NOMO-1 treated with dmso at 0.1 percent for 144 hours (cell line): ENCODE results near the gene BCAS1.

ENCODE experiments used
- DNase-seq: peaks from one replicate; lab custom pipeline; 2025; ENCODE audit not compliant: unreplicated experiment; lab: John Stamatoyannopoulos, UW

The BCAS1 gene

DNA sequence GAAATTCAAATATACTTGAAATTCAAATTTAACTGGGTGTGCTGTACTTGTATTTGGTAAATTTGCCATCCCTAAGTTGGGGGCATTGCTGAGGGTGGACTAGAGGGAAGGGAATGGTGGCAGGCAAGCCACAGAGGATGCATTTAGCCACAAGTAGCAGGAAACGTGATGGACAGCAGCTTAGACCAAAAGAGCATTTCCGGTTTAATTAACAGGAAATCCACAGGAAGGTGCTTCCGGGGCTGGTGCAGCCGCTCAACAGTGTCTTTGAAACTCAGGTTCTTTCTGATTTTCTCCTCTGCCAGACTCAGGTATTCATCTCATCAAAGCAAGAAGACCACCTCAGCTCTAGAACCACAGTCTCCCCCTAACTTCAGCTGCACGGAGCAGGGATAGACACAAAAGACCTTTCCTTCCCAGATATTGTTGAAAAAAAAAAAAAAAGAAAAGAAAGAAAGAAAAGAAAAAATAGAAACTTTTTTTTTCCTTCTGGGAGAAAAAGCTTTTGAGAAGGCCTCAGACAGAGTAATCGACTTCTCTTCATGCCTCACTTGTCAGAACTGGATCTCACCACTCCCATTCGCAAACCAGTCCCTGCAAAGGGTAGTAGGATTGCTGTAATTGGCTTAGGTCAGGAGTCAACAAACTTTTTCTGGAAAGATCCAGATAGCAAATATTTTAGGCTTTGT lies 8.0 kb upstream of the BCAS1 start:
- DNase-seq = peak; percentile 32

DNA sequence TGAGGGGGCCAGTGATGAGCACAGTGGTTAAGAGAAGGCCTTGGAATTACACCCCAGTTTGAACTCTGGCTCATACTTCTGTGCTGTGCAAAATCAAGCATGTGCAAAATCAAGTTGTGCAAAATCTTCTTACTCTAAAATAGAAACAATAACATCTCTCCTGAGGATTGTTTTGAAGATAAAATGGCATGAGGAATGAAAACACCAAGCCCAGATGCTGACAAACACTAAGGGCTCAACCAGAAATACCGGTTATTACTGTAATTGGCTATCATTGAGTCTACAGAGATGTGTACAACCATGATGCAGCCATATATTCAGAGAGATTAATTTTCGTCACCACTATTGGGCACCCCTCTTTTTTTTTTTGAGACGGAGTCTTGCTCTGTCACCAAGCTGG lies 5.9 kb upstream of the BCAS1 start:
- DNase-seq = no peak

DNA sequence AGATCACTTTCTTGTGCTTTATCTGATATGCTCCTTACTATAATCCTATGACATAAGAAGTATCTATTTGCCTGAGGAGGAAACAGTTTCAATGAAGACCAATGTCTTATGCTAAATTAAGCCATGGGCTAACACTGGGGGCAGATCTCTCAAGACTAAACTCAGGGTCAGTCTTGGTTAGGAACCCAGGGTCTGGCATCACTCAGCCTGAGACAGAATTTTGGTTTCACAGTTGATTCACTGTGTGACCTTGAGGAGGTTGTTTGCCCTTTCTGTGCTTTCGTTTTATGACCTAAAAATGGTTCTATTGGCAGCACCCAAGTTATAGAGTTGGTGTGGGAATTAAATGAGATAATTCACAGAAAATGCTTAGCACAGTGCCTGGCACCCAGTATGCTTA lies 4.9 kb upstream of the BCAS1 start:
- no peak for DNase-seq

DNA sequence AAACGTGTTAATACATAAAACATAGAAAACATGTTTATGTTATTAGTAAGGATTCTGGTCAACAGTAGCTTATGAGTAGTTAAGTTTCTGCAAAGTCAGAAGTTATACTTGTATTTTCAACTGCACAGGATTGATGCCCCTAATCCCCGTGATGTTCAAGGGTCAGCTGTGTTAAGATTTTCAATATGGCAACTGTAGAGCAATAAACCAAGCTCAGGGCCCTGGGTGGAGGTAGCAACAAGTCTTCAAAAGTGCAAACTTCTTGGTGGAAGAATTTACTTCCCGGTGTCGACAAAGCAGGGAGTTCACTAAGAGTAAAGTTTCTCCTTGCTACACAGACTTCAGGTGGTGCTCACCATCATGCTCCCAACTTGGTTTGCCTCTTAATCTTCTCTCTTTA lies 4.1 kb upstream of the BCAS1 start:
- no peak for DNase-seq

DNA sequence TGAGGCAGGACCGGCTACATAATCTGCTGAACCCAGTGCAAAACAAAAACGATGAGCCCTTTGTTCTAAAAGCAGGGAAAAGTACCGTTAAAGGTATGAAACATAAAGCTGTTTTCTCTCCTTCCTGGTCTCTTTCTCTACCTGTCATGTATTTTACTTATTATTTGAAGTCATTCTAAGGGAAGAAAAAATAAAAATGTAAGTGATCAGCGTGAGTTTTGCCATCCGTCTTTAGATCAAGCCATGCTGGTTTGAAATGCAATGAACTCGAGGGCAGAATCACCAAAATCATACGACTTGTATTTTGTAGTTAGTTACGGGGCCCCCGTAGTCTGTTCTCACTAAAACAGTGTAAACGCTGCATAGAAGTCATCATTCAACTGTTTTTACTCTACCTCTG lies 2.9 kb upstream of the BCAS1 start:
- DNase-seq = no peak

DNA sequence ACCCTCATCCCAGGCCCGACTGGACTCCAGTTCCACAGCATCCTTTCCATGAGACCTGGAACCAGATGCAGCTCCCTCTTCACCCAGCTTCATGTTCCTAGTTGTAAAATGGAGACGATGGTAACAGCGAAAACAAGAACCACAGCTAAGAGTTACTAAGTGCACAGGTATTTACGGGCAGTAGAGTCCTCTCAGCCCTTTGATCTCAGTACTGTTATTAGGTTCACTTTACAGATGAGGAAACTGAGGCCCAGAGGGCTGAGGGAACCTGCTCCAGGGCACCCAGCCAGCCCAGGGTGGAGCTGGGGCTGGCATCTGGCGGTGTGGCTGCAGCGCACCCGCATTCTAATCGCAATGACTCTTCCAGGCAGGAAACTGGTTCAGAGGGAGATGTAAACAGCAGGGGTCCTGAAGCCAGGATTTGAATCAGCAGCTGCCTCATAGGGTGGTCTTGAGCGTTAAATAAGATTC lies 858 bp downstream of the BCAS1 start:
- DNase-seq = no peak

DNA sequence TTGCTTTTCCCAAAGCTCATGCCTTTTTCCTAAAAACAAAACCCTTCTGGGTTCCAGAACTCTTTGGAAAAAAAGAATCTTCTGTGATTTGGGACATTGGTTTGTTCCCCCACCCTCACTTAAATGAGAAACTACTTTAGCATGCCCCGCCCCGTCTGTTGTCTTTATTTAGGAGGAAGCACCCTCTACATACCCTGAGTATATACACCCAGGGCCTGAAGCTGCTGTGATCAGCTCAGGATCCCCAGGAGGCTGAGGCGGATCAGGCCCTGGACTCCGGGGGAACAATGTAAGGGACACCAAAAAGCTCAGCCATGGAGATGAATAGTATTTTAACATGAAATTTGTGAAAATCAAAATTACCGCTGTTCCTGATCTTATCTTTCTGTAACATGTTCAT lies 1.4 kb downstream of the BCAS1 start:
- DNase-seq = no peak

DNA sequence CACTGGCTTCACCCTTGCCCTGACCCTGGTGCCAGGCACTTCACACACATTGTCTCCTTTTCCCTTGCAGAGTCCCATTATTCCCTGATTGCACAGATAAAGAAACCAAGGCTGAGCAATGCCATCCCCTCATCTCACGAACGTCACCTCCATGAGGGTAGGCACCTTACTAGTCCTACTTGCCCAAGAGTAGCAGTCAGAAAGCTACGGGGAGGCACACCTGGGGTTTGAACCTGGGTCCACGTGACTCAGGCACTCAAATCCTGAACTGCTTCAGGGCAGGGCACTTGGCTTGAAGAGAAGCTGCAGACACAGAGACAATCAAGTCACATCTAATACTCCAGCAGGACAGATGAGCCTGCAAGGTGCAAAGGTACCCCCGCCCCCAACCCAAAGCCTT lies 1.9 kb downstream of the BCAS1 start:
- no peak for DNase-seq

DNA sequence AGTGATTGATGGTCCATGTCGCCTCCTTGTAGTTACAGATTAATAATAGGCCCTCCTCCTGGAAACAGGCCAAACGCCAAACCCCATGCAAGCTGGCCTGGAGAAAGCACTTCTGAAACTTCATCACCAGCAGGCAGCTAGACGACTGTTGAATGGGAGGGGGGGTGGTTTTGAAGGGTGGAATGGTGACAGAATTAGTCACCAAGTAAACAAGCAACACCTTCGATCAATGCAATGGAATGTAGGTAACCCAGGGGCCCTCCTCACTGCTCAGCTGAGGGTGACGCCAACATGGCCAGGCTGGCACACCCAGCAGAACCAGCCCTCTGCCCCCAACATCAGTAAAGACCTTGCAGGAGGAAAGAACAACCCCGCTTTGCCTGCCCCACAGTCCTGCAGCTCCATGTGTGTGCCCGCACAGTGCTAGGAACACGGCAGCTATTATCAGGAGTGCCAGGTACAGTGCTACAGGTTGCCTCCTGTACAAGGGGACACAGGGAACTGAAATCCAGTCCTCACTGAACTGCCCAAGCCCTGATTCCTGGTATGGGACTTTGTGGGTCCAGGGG lies 2.7 kb downstream of the BCAS1 start:
- no peak for DNase-seq

DNA sequence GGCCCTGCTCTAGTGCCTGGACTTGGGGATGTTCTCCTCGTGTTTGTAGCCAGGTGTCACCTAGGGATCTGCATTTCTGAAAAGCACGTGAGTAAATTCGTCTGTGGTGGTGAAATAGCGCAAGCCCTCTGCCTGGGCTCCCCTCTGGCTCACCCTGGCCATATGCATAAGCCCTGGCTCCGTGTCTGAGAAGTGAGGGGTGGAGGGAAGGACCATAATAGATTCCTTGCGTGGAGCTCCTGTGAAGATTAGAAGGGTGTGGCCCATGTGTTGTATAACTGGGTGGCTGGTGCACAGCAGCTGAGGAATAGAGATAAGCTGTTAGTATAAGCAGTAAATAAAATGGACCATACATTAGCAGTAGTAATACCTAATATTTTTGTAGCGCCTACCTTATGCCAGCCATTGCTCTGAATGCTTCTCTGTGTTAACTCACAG lies 4.8 kb downstream of the BCAS1 start:
- DNase-seq = no peak

DNA sequence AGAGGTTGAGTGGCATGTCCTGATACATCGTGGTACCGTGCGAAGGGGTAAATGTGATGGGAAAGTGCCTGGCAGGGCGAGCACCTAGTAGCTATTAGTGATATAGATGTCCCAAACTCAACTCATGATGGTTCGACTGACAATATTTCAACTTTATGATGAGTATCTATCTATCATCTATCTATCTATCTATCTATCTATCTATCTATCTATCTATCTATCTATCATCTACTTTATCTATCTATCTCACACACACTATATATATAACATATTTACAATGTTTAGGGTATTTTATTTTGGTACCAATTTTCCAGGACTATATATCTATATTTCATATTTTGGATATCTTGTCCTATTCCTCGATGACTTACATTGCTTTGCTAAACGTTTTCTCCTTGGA lies 5.5 kb downstream of the BCAS1 start:
- DNase-seq = no peak

DNA sequence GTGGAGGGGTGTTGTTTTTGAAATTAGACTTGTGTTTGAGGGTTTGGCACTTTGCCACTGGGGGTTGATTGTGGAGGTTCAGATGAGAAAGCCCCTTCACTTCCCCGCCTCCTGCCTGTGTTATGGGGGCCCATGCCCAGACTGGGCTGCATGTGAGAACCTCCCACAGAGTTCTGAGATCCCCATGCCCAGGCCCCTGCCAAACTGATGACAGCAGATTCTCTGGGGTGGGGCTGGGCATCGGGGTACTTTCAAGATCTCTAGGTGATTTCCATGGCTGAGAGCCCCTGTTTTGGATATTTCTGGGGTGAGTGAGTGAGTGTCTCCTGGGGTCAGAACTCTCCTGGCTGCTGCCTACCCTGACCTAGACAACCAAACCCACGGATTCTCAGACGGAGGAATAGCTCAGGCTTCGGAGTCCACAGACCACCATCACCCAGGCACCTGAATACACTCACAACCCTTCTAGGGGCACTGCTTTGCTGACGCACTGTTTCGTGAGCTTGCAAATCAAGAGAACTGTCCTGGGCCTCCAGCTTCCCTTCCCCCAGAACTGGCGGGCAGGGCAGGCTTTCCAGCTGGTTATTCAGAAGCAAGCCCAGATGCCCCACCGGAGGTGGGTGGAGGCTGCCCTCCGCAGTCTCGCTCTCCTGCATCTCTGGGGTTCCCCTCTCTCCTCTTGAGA lies 6.3 kb downstream of the BCAS1 start:
- DNase-seq = no peak

DNA sequence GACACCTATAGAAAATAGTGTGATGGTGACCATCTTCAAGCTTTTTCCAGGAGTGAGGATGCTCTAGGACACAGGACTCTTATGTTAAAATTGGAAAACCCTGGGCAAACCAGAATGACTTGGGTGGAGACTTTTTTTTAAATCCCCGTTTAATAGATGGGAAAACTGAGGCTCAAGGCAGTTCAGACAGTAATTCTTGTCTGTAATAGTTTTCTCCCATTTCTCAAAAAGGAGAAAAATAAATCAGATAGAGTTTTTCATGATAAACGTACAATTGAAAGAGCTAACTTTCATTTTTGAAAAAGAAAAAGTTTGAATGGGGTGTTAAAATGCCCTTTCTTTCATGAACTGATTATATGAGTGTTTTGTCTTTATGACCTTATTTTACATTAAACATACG lies 6.8 kb downstream of the BCAS1 start:
- DNase-seq = no peak

DNA sequence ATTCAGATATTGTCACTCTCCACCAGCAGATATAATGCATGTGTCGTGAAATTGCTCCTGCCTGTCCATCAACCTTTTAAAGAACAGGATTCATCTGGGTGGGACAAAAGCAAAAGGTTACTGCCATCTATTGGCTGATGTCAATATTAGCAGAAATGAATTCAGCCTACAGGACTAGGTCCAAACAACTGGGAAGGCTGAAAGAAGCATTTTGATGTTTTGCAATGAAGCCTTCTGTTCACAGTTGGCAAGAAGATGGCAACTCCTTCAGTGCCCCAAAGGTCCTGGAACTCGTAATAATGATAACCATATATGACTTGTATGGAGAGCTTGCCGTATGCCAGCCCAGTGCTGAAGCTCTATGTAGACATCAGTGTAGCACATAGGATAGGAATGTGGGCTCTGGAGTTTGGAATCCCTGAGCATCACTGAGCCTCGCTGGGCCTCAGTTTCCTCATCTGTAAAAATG lies 7.5 kb downstream of the BCAS1 start:
- peak; percentile 15 for DNase-seq

DNA sequence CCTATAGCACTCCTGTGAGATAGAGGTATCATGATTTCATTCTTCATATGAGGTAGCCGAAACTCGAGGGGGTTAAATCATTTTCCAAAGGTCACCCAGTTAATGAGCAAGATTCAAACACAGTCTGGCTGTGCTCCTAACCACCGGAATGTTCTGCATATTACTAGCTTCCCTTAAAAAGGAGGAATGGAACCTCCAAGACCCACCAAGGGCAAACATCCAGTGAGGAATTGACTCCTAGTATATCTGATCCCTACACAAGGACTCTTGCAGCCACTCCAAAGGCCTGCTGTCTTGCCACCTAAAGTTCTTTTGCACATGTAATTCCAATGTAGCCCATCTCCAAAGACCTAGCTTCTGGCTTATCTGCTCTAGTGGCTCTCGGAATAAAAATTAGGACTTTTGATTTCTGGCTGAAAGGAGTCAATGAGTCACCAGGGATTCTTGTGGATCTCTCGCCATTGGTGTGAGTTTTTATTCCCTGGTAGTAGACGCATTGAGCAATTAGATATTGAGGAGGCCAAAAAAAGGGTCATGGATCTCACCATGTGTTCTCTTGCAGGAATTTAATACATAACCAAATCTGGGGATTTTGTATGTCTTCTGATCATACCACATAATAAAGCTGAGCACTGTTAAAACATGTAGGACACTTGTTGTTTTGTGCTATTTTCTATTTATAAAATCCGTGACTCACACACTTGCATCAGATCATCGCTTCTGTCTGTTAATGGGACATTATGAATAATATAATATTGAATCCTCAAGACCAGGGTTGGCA lies 9.1 kb downstream of the BCAS1 start:
- no peak for DNase-seq

DNA sequence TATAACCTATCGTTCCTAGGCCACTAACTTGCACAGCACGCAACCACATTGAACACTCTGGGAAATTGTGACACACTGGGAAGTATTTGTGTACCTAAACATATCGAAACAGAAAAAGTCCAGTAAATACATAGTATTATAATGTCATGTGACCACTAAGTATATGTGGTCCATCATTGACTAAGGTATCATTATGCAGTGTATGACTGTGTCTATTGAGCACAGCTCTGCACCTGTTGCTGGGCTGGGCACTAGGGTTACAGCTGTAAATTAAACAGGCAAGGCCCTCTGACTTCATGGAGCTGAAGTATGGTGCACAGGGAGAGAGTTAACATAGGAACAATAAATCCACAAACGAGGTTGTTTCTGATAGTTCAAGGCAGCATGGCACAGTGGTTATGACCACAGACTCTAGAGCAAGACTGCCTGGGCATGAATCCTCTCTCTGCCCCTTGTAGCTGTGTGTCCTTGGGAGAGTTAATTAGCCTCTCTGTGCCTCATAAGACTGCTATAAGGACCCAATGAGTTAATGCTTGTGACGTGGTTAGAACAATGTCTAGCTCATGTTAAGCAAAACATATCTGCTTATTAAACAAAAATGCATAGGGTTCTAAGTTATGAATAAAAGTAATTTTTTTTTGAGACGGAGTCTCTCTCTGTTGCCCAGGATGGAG lies 10.6 kb downstream of the BCAS1 start:
- no peak for DNase-seq

DNA sequence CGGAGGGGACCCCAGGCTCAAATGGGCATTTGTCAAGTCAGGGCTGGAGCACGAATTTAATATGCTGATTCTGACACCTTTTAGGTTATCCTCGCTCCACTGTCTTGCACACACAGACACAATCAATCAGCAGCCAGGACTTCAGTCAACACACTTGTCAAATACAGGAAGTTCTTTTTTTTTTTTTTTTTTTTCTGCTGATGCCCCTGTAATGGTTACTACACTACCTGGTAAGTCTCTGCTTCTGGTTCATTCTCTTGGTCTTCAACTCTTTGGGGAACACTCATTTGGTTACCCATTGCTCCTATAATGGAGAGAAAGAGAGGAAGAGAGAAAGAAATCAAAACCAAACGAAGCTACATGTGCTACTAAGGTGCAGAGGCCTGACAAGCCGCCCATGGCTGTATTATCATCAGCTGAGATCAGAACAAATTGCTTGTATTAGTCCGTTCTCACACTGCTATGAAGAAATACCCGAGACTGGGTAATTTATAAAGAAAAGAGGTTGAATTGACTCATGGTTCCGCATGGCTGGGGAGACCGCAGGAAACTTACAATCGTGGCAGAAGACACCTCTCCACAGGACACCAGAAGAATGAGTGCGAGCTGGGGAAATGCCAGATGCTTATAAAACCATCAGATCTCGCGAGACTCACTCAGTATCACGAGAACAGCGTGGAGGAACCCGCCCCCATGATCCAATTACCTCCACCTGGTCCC lies 11.8 kb downstream of the BCAS1 start:
- no peak for DNase-seq

DNA sequence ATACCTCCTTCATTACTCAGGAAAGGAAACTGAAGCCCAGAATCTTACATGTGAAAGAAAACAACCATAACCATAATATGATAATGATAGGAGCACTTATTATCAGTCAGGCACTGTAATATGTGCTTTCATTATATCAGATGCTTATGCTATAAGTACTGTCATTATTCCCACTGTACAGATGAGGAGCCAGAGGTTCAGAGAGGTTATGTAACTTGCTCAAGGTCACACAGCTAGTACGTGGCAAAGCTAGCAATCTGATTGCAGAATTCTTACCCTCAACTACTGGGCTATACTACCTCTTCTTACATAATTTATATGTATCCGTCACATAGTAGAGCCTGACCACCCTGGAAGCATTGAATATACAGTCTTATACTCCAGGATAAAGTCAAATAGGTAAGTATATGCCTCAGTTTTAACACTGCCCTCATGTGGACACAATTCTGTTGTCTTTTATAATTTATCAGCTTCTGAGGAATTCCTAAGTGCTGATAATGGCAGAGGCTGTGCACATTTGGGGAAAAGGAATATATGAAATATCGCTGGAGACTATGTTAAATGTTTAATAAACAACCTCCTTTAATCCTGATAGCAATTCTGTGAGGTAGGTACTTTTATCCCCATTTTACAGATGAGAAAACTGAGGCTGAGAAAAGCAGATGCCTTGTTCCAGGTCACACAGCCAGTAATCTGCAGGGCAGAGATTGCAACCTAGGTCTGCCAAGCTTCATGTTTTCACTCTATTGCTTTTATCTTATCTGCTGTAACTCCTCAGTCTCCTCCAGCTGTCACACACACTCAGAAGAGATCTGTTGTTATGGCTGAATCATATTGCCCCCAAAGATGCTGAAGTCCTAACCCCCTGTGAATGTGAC lies 13.4 kb downstream of the BCAS1 start:
- DNase-seq = no peak

DNA sequence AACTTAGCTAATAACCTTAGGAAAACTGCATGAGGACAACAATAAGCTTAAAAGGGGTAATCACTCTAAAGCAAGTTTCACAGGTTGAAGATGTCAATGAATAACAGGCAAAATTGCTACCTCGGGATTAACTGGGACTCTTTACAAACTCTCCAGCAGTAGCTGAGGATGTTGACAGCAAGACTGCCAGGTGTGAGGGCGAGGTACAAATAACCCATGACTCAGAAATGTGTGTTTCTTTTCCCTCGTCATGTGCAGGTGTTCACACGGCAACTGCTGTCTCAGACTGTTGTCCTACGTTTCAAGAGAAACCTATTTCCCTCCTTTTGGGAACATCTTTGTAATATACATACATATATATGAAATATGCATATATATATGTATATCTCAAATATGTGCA lies 15.9 kb downstream of the BCAS1 start:
- no peak for DNase-seq
